Measurements from ENCODE around the gene RPL11. TPM values are rescaled to one million over a fixed set of nuclear protein-coding genes. Genes with fewer than 3 reads are reported as not detected.

The RPL11 gene
- total RNA-seq, 2 experiments from 2014 or later: 1,767 to 1,891 TPM

GRCh38 chr1:23644555-23644866 is 47.1 kb upstream of the RPL11 start:
- H3K9me3 ChIP-seq (ENCODE audit: low read length): no peaks in the 10 kb centered on the region
- H3K4me3 ChIP-seq (ENCODE audit: low read depth, low read length, poor library complexity, severe bottlenecking): no peak overlapping the region
- no peak overlapping the region for H3K4me2 ChIP-seq (ENCODE audit: low read length)
- TF ChIP-seq CTCF (conservative IDR thresholded peaks at IDR 0.05; ENCODE audit: low read length) (no peak), EZH2phosphoT487 (IDR thresholded peaks at IDR 0.05; ENCODE audit: borderline replicate concordance, low read depth, low read length) (no peak)
- H3K9me2 ChIP-seq (ENCODE audit: insufficient read depth, low read length): no peaks in the 10 kb centered on the region
- ChIA-PET POLR2A (interaction anchor here (0.5 to 1.1 kb wide), 5 partner anchors 13 to 181 kb away, joined by 3 to 8 read pairs (median 4); partner anchors contain the start of gene HMGCL), CTCF (ENCODE audit: unreplicated experiment) (no interaction called here)
- H3K36me3 ChIP-seq (ENCODE audit: insufficient read depth, low read length): peaks cover 25% of the 10 kb centered on the region
- no peaks in the 10 kb centered on the region for H4K20me1 ChIP-seq (ENCODE audit: insufficient read depth, low read length)
- DNase-seq (ENCODE audit: low spot score): no peak
- H3K4me1 ChIP-seq (ENCODE audit: insufficient read depth, low read length, poor library complexity, severe bottlenecking): peaks cover 82% of the 10 kb centered on the region
- intact Hi-C loops (cut with micrococcal nuclease; ENCODE audit: unreplicated experiment): no loop called here
- no TSS peak for BruUV-seq (replicated peaks)
- H2AFZ ChIP-seq (ENCODE audit: low read length): no peak overlapping the region
- no peak overlapping the region for H3K27ac ChIP-seq (ENCODE audit: low read depth, low read length, poor library complexity, severe bottlenecking)
- no peaks in the 10 kb centered on the region for H3K79me2 ChIP-seq (ENCODE audit: insufficient read depth, low read depth, low read length)

GRCh38 chr1:23645338-23645737 is 46.3 kb upstream of the RPL11 start:
- peaks cover 21% of the 10 kb centered on the region for H3K36me3 ChIP-seq (ENCODE audit: insufficient read depth, low read length)
- POLR2A ChIA-PET: interaction anchor here (1.0 kb wide), 1 partner anchor 95 kb away, joined by 4 read pairs; no protein-coding TSS in a partner anchor
- no peak overlapping the region for H3K4me3 ChIP-seq (ENCODE audit: low read depth, low read length, poor library complexity, severe bottlenecking)
- no peaks in the 10 kb centered on the region for H4K20me1 ChIP-seq (ENCODE audit: insufficient read depth, low read length)
- H3K9me2 ChIP-seq (ENCODE audit: insufficient read depth, low read length): no peaks in the 10 kb centered on the region
- no peaks in the 10 kb centered on the region for H3K79me2 ChIP-seq (ENCODE audit: insufficient read depth, low read depth, low read length)
- H3K27ac ChIP-seq (ENCODE audit: low read depth, low read length, poor library complexity, severe bottlenecking): no peak overlapping the region
- no peaks in the 10 kb centered on the region for H3K9me3 ChIP-seq (ENCODE audit: low read length)
- H2AFZ ChIP-seq (ENCODE audit: low read length): no peak overlapping the region
- DNase-seq (ENCODE audit: low spot score): no peak
- BruUV-seq (replicated peaks): no TSS peak
- intact Hi-C loops (cut with micrococcal nuclease; ENCODE audit: unreplicated experiment): no loop called here
- peaks cover 82% of the 10 kb centered on the region for H3K4me1 ChIP-seq (ENCODE audit: insufficient read depth, low read length, poor library complexity, severe bottlenecking)
- no peak for TF ChIP-seq CTCF (conservative IDR thresholded peaks at IDR 0.05; ENCODE audit: low read length)
- TF ChIP-seq EZH2phosphoT487 (IDR thresholded peaks at IDR 0.05; ENCODE audit: borderline replicate concordance, low read depth, low read length): no peak
- no peak overlapping the region for H3K4me2 ChIP-seq (ENCODE audit: low read length)
- CTCF ChIA-PET (ENCODE audit: unreplicated experiment): interaction anchor here (0.6 kb wide), 1 partner anchor 50 kb away, joined by 4 read pairs; no protein-coding TSS in a partner anchor

DNA sequence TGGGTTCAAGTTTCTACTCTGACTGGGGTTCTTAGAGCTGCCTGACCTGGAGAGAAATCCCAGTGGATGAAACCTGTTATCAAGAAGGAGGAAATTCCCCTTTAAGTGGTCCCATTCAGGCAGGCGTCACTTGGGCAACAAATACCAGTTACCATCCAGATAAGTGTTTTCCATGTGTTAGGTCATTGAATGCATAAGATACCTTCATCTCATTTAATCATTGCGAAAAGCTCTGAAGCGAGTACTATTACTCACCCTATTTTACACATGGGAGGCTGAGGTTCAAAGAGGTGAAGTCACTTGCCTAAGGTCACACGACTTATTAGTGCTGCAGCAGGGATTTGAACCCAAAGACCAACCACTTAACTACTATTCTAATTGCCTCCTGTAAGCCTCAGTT is 45.5 kb upstream of the RPL11 start:
- ChIA-PET CTCF (ENCODE audit: unreplicated experiment) (interaction anchor here (0.6 kb wide), 1 partner anchor 51 kb away, joined by 4 read pairs; no protein-coding TSS in a partner anchor), POLR2A (interaction anchor here (0.8 to 1.7 kb wide), 2 partner anchors 13 to 95 kb away, joined by 3 read pairs; no protein-coding TSS in a partner anchor)
- H3K27ac ChIP-seq (ENCODE audit: low read depth, low read length, poor library complexity, severe bottlenecking): peak overlapping the region; percentile 92
- TF ChIP-seq CTCF (conservative IDR thresholded peaks at IDR 0.05; ENCODE audit: low read length): no peak
- TF ChIP-seq EZH2phosphoT487 (IDR thresholded peaks at IDR 0.05; ENCODE audit: borderline replicate concordance, low read depth, low read length): no peak
- H2AFZ ChIP-seq (ENCODE audit: low read length): no peak overlapping the region
- no TSS peak for BruUV-seq (replicated peaks)
- H3K79me2 ChIP-seq (ENCODE audit: insufficient read depth, low read depth, low read length): no peaks in the 10 kb centered on the region
- H3K4me2 ChIP-seq (ENCODE audit: low read length): no peak overlapping the region
- no peaks in the 10 kb centered on the region for H4K20me1 ChIP-seq (ENCODE audit: insufficient read depth, low read length)
- intact Hi-C loops (cut with micrococcal nuclease; ENCODE audit: unreplicated experiment): no loop called here
- peaks cover 16% of the 10 kb centered on the region; the same call in 1 of the 2 replicates for H3K36me3 ChIP-seq (ENCODE audit: insufficient read depth, low read length)
- DNase-seq (ENCODE audit: low spot score): no peak
- no peak overlapping the region for H3K4me3 ChIP-seq (ENCODE audit: low read depth, low read length, poor library complexity, severe bottlenecking)
- H3K4me1 ChIP-seq (ENCODE audit: insufficient read depth, low read length, poor library complexity, severe bottlenecking): peaks cover 82% of the 10 kb centered on the region
- no peaks in the 10 kb centered on the region for H3K9me2 ChIP-seq (ENCODE audit: insufficient read depth, low read length)
- no peaks in the 10 kb centered on the region for H3K9me3 ChIP-seq (ENCODE audit: low read length)

All from OCI-LY7 (cell line).